HG02763 (cell line): ENCODE measurements around the gene MIER2.
"Not testable (repeated sequence)": the region's sequence is repeated elsewhere in the genome, so short reads cannot be mapped to it uniquely, and the experiment has no call there.

Source experiments
- ATAC-seq: cut with Tn5 transposase; IDR thresholded peaks from one replicate; pipeline ENCODE4 v1.9.1; 2021; ENCODE audit warnings: mild to moderate bottlenecking, moderate library complexity; ENCODE audit not compliant: unreplicated experiment

Gene MIER2

GRCh38 chr19:289651-290371, 54.8 kb downstream of the MIER2 start:
- ATAC-seq, result no peak

GRCh38 chr19:288911-289310, 55.7 kb downstream of the MIER2 start:
- ATAC-seq, result no peak

GRCh38 chr19:287381-287871, 57.2 kb downstream of the MIER2 start:
- no peak for ATAC-seq

- ATAC-seq, result no peak
Observed at GRCh38 chr19:283395-283794, 61.2 kb downstream of the MIER2 start.

GRCh38 chr19:282501-282900, 62.1 kb downstream of the MIER2 start:
- no peak for ATAC-seq

- no peak for ATAC-seq
Observed at GRCh38 chr19:281992-282391, 62.6 kb downstream of the MIER2 start.

GRCh38 chr19:281156-281853, 63.3 kb downstream of the MIER2 start:
- ATAC-seq, result no peak

- ATAC-seq, result no peak
Observed at GRCh38 chr19:280541-281009, 64.0 kb downstream of the MIER2 start.

- no peak for ATAC-seq
Observed at GRCh38 chr19:279656-280055, 64.9 kb downstream of the MIER2 start.

GRCh38 chr19:279231-279630, 65.4 kb downstream of the MIER2 start:
- no peak for ATAC-seq

- no peak for ATAC-seq
Observed at GRCh38 chr19:277581-278165, 66.9 kb downstream of the MIER2 start.

GRCh38 chr19:277131-277530, 67.5 kb downstream of the MIER2 start:
- no peak for ATAC-seq

GRCh38 chr19:275958-276646, 68.5 kb downstream of the MIER2 start:
- no peak for ATAC-seq

GRCh38 chr19:275000-275399, 69.6 kb downstream of the MIER2 start:
- ATAC-seq, result no peak

GRCh38 chr19:273393-273792, 71.2 kb downstream of the MIER2 start:
- ATAC-seq, result no peak

- ATAC-seq, result no peak
Observed at GRCh38 chr19:271856-272255, 72.7 kb downstream of the MIER2 start.

- not testable (repeated sequence) for ATAC-seq
Observed at GRCh38 chr19:270766-271318, 73.8 kb downstream of the MIER2 start.

- no peak for ATAC-seq
Observed at GRCh38 chr19:269241-269640, 75.4 kb downstream of the MIER2 start.

GRCh38 chr19:262125-262524, 82.5 kb downstream of the MIER2 start:
- ATAC-seq, result no peak

- ATAC-seq, result not testable (repeated sequence)
Observed at GRCh38 chr19:256804-257203, 87.8 kb downstream of the MIER2 start.
